ENCODE results near the gene IL12RB1. TPM values are rescaled to one million over a fixed set of nuclear protein-coding genes. Genes with fewer than 3 reads are reported as not detected.

Gene IL12RB1
- total and polyA plus RNA-seq, 2 of the 8 experiments (the other 6 are each of a cell fraction or from before 2014, with no cell fraction given) = 0.03 TPM; not detected in 1

GRCh38 chr19:18070181-18070580, 16.6 kb downstream of the IL12RB1 start (continued):
- TF ChIP-seq RAD21 (IDR thresholded peaks at IDR 0.05 in 1 of 2, conservative IDR thresholded peaks at IDR 0.05 in 1 of 2; ENCODE audit: low read depth in 2 of 2, low read length in 2 of 2) = no peak
- no peak for TF ChIP-seq BCL11A (IDR thresholded peaks at IDR 0.05; ENCODE audit: low read depth in 2 of 2, low read length in 2 of 2)
- TF ChIP-seq CREB1 (IDR thresholded peaks at IDR 0.05) = no peak
- no peak for TF ChIP-seq SP1 (IDR thresholded peaks at IDR 0.05; ENCODE audit: low read depth, low read length)
- no peak for TF ChIP-seq ATF2 (IDR thresholded peaks at IDR 0.05; ENCODE audit: low read length)
- no peak for TF ChIP-seq USF2 (IDR thresholded peaks at IDR 0.05; ENCODE audit: low read length)
- TF ChIP-seq BACH1 (IDR thresholded peaks at IDR 0.05; ENCODE audit: low read length) = no peak
